GM23338 (cell line): ENCODE results near the gene ARF3. TPM values are rescaled to one million over a fixed set of nuclear protein-coding genes. Genes with fewer than 3 reads are reported as not detected.

Source experiments
- ATAC-seq: fragments of 200-7000 bp; cut with Tn5 transposase; 3 replicates; pipeline ENCODE4 v1.9.1; 2020
- DNase-seq: peaks from one replicate; pipeline ENCODE4 v3.0.0-alpha.2; 2015; ENCODE audit warnings: low spot score
- H2AFZ ChIP-seq: fragments of 200-600 bp; sonication (generic); 2 replicates; pipeline ENCODE4 v1.8.0; 2016; ENCODE audit warnings: antibody characterized with exemption, mild to moderate bottlenecking, moderate library complexity
- H3F3A ChIP-seq: fragments of 200-600 bp; sonication (generic); replicated peaks from 2 replicates; pipeline ENCODE4 v1.8.0; 2017; ENCODE audit warnings: antibody characterized with exemption, mixed run types, low read depth
- H3K27ac ChIP-seq: fragments of 200-600 bp; sonication (generic); 2 replicates; pipeline ENCODE4 v1.6.1; 2016; ENCODE audit warnings: low read depth
- H3K27me3 ChIP-seq: fragments of 200-600 bp; sonication (generic); 2 replicates; pipeline ENCODE4 v1.8.0; 2016; ENCODE audit warnings: mild to moderate bottlenecking, mixed run types, moderate library complexity; ENCODE audit not compliant: insufficient read depth
- H3K36me3 ChIP-seq: fragments of 200-600 bp; sonication (generic); 2 replicates; pipeline ENCODE4 v1.8.0; 2016; ENCODE audit warnings: mild to moderate bottlenecking; ENCODE audit not compliant: insufficient read depth
- H3K4me1 ChIP-seq: fragments of 200-600 bp; sonication (generic); 2 replicates; pipeline ENCODE4 v1.8.0; 2016; ENCODE audit warnings: mild to moderate bottlenecking, moderate library complexity; ENCODE audit not compliant: insufficient read depth
- H3K4me2 ChIP-seq: fragments of 200-600 bp; sonication (generic); 2 replicates; pipeline ENCODE4 v1.7.1; 2017; ENCODE audit warnings: mixed run types
- H3K4me3 ChIP-seq: fragments of 200-600 bp; sonication (generic); 2 replicates; pipeline ENCODE4 v1.6.1; 2016; ENCODE audit warnings: mixed run types
- H3K79me2 ChIP-seq: fragments of 200-600 bp; sonication (generic); replicated peaks from 2 replicates; pipeline ENCODE4 v1.8.0; 2017; ENCODE audit warnings: mild to moderate bottlenecking; ENCODE audit not compliant: insufficient read depth
- H3K9me2 ChIP-seq: fragments of 200-600 bp; sonication (generic); 2 replicates; pipeline ENCODE4 v1.8.0; 2017; ENCODE audit not compliant: insufficient read depth
- H4K20me1 ChIP-seq: fragments of 200-600 bp; sonication (generic); replicated peaks from 2 replicates; pipeline ENCODE4 v1.8.0; 2017; ENCODE audit warnings: mild to moderate bottlenecking; ENCODE audit not compliant: insufficient read depth
- H3K27ac Mint-ChIP-seq: 2 replicates; pipeline ENCODE4 v1.8.0; 2020; ENCODE audit warnings: inconsistent platforms, mild to moderate bottlenecking, moderate library complexity, mixed read lengths
- H3K27me3 Mint-ChIP-seq: 3 replicates; pipeline ENCODE4 v1.8.0; 2022; ENCODE audit warnings: low read depth, mild to moderate bottlenecking, moderate library complexity, mixed read lengths, inconsistent platforms; ENCODE audit not compliant: insufficient read depth, poor library complexity
- H3K36me3 Mint-ChIP-seq: 3 replicates; pipeline ENCODE4 v1.8.0; 2021; ENCODE audit warnings: low read depth, mild to moderate bottlenecking, inconsistent platforms, moderate library complexity, mixed read lengths
- H3K4me1 Mint-ChIP-seq: 3 replicates; pipeline ENCODE4 v1.8.0; 2020; ENCODE audit warnings: mild to moderate bottlenecking, inconsistent platforms, mixed read lengths
- H3K4me3 Mint-ChIP-seq: 3 replicates; pipeline ENCODE4 v1.8.0; 2021; ENCODE audit warnings: moderate library complexity, mild to moderate bottlenecking, inconsistent platforms, mixed read lengths
- H3K9me3 Mint-ChIP-seq: 3 replicates; pipeline ENCODE4 v1.8.0; 2020; ENCODE audit warnings: moderate library complexity, mild to moderate bottlenecking, inconsistent platforms, mixed read lengths
- CREB1 ChIP-seq: fragments of 250-450 bp; sonication (Bioruptor Pico); IDR thresholded peaks from 2 replicates; pipeline ENCODE4 v1.5.0; 2020; ENCODE audit warnings: low read depth, mild to moderate bottlenecking, moderate library complexity
- NANOG ChIP-seq: IDR thresholded peaks from 2 replicates; pipeline ENCODE4 v1.6.1; 2016; ENCODE audit warnings: antibody characterized with exemption, borderline replicate concordance
- POLR2AphosphoS5 ChIP-seq: IDR thresholded peaks from 2 replicates; pipeline ENCODE4 v1.6.1; 2016; ENCODE audit warnings: antibody characterized with exemption, low read depth
- STAT1 ChIP-seq: IDR thresholded peaks from one replicate; pipeline ENCODE4 v1.6.1; 2016; ENCODE audit warnings: antibody characterized with exemption; ENCODE audit not compliant: unreplicated experiment
- ZNF462 ChIP-seq: fragments of 250-450 bp; sonication (Bioruptor Pico); IDR thresholded peaks from 2 replicates; pipeline ENCODE4 v1.5.0; 2020; ENCODE audit warnings: mild to moderate bottlenecking, moderate library complexity
- polyA plus RNA-seq: library from polyadenylated mRNA; unstranded; fragments of >200 nt; fragmentation: Nextera tagmentation; extraction: Ambion mirVana; gene quantifications from 2 replicates; pipeline ENCODE4 v1.2.1, GENCODE V29; 2016
- total RNA-seq: library from RNA; depleted of rRNA; stranded (reverse); fragments of >200 nt; shearing (Covaris generic); gene quantifications from 2 replicates; pipeline ENCODE4 v1.2.3, GENCODE V29; 2014

The ARF3 gene
- total and polyA plus RNA-seq, 2 experiments from 2014 or later = 53.9 to 125 TPM

- TF ChIP-seq ZNF462 (CRISPR knock-in tag) = no peak
- no peak for TF ChIP-seq POLR2AphosphoS5
- no peak for TF ChIP-seq CREB1
- TF ChIP-seq STAT1 = no peak
These were observed 22.5 kb upstream of the ARF3 start (continued) for GRCh38 chr12:48979602-48980388.

- Histone ChIP-seq H3K27ac (no peak overlapping the region), H3K36me3 (no peaks in the 10 kb centered on the region), H2AFZ (peak overlapping the region; percentile 94), H3K9me2 (no peaks in the 10 kb centered on the region), H3K4me3 (peak overlapping the region; percentile 59), H3K79me2 (no peaks in the 10 kb centered on the region), H3K27me3 (peaks cover 100% of the 10 kb centered on the region), H3F3A (peaks cover 15% of the 10 kb centered on the region; the same call in 1 of the 2 replicates), H3K4me2 (peak overlapping the region; percentile 88), H4K20me1 (peaks cover 17% of the 10 kb centered on the region), H3K4me1 (peaks cover 25% of the 10 kb centered on the region; the same call in 1 of the 2 replicates)
- Mint-ChIP-seq H3K36me3 (no peaks in the 10 kb centered on the region), H3K4me3 (peak overlapping the region; percentile 69), H3K4me1 (peaks cover 36% of the 10 kb centered on the region), H3K27ac (no peak overlapping the region), H3K27me3 (peaks cover 99% of the 10 kb centered on the region), H3K9me3 (no peaks in the 10 kb centered on the region; the same call in 2 of the 3 replicates)
- ATAC-seq (peak; percentile 0; the same call in 2 of the 3 replicates), DNase-seq (no peak)
- no peak for TF ChIP-seq NANOG
- no peak for TF ChIP-seq ZNF462 (CRISPR knock-in tag)
These were observed 21.7 kb upstream of the ARF3 start for GRCh38 chr12:48978741-48979601.
